Activated CD4-positive, alpha-beta T cell treated with anti-CD3 and anti-CD28 coated beads for 1 hour (primary cell): ENCODE results near the gene KAT2A.
A peak's percentile ranks its signal among the peaks of the same experiment; 100 is the strongest.

Source experiments
- DNase-seq: peaks from one replicate; pipeline ENCODE4 v3.0.0-alpha.2; 2020

The KAT2A gene

DNA sequence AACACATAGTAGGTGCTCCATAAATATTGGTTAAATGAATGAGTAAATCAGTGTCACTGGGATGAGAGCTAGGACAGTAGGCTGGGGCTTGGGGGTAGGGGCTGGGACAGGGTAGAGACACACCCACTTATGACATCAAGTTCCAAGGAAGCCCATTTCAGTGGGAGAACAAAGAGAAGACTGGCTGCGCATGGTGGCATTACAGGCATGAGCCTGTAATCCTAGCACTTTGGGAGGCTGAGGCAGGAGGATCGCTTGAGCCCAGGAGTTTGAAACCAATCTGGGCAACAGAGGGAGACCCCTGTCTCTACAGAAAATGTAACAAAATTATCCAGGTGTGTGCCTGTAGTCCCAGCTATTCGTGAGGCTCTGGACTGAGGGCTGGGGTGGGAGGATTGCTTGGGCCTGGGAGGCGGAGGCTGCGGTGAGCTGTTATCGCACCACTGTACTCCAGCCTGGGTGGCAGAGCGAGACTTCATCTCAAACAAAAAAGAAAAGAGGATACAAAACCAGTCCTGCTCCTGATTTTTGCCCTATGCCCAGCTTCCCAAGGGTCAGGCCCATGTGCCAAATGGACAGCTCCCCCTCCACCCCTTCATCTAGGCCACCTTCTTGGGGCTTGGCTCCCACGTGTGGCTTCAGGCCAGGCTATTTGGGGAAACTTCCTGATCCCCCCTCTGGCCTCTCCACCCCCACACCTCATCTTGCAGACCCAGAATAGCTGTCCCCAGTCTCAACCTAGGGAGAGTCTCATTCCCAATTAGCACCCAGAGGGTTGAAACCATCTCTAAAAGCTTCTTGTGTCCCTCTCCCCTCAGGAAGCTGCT is 30.0 kb downstream of the KAT2A start:
- DNase-seq: no peak

DNA sequence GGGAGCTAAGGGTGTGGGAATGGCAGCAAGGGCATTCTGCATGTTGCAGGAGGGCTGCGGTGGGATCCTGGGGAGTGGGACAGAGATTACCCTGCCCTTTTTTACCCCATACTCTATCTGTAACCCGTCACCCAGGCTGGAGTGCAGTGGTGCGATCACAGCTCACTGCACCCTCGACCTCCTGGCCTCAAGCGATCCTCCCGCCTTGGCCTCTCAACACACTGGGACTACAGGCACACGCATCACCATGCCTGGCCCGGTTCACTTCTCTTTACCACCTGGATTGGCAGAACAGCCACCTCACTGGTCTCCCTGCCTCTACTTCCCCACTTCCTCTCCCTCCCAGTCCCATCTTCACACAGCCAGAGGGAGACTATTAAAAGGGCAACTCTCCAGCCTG is 32.4 kb downstream of the KAT2A start:
- DNase-seq: no peak

- no peak for DNase-seq
Observed at GRCh38 chr17:42087736-42088705, 33.1 kb downstream of the KAT2A start.

DNA sequence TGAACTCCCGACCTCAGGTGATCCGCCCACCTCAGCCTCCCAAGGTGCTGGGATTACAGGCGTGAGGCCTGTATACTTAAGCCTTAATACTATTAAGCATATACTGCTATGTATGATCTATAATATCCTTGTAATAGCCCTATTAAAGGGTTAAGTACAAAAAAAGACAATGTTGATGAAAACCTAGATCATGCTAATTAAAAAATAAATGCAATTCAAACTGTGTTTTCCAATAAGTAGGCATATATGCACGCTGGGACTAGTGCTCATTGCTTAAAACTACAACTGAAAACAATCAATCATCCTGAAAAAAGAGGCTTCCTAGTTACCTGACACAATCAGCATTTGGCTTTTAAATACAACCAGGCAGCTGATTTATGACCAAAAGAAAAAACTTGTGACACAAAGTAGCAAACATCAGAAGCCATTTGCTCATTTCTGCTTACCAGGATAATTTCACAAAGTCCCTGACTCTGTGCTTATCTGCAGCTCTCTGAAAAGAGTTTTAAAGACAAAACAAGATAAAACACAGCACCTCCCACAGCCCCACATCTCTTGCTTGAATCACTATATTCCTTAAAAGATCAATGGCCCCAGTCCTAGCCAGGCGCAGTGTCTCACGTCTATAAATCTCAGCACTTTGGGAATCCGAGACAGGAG is 34.0 kb downstream of the KAT2A start:
- DNase-seq: no peak

DNA sequence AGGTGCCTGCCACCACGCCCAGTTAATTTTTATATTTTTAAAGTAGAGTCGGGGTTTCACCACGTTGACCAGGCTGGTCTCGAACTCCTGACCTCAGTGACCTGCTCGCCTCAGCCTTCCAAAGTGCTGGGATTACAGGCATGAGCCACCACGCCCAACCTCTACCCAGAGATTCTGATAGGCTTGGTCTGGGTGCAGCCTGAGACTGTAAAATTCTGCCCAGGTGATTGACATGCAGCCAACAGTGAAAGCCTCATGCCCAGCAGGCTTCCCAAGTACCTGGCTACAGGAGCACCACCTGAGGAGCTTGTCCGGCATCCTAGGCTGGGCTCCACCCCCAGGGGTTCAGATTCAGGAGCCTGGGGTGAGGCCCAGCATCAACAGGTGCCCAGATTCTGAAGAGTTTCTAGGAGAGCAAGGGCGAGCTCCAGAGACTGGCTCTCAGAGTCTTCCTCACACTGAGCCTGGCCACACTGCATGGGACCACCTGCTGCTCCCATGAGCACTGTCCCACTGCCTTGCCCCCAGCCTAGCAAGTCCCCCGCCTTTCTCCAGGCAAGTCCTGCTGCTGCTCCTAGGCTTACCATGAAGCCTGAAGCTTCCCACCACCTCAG is 39.5 kb downstream of the KAT2A start:
- no peak for DNase-seq

DNA sequence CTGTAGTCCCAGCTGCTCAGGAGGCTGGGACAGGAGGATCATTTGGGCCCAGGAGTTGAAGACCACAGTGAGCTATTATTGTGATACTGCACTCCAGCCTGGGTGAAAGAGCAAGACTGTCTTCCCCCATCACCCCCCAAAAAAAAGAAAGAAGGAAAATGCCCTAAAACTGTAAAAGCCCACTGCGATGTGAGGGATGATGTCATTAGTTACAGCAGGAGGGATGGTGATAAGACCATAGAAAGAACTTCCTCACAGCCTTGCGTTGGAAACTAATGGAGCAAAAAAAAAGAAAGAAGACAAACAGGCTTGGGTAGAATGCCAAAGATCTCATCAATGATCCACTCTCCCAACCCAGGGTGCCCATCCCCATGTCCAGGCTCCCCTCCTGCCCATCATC is 41.6 kb downstream of the KAT2A start:
- DNase-seq: no peak

DNA sequence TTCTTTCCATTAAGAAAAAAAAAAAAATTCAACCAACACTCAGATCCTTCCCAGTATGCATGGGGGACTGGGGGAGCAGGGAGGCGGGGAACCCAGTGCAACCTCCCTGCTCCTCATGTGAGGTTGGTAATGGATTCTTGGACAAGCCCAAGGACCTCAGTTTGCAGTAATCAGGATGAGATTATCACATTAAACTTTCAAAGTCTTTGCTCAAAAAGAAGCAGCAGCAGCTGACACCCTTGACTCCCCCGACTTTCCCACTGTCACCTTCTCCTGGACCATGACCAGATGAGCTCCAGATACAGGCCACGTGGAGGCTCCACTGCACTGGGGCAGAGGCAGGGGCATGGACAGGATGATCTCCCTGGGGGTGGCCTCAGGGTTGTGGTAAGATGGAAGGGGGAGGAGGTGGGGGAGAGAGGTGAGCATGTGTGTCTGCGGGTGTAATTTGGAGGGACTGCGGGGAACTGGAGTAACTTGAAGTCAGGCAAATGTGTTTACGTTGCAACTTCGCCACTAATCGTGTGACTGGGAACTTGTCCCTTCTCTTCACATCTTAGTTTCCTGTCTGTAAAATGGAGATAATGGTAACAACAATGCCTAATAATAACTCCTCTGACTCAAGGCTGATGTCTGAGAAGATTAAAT is 42.6 kb downstream of the KAT2A start:
- no peak for DNase-seq

DNA sequence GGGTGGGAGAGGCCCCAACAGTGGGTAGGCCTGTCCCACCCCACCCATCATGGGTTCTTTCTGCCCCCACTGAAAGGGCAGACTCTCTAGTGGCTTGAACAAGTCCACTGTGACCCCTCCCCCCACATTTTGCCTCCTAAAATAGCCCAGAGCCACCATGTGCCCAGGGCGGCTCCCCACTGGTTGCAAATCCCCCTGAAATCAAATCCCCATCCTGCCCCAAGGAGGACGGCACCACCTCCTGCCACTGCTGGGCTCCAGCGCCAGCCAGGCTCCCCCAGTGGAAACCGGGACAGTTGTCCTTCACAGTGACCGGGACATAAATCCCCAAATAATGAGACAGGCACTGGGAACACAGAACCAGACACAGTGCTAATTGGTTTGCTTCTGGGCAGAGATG is 43.4 kb downstream of the KAT2A start:
- DNase-seq: no peak

GRCh38 chr17:42076797-42077559 is 44.2 kb downstream of the KAT2A start:
- DNase-seq: no peak

DNA sequence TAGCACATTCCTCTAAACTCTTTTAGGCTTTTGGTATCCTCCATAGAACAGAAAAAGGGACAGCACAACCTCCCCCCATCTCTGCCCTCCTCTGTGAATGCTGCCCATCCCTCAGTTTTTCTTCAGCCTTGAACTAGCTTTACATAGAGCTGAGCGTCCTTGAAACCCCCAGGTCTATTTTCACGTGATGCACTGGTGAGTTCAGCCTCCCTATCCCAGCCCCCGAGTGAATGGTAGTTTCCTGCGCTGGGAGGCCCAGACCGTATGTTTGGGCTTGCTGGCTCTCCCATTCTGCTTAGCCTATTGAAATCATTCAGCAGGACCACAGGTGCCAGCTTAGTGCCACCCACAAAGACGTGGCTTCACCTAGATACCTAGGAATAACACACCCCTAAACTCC is 45.4 kb downstream of the KAT2A start:
- DNase-seq: no peak

DNA sequence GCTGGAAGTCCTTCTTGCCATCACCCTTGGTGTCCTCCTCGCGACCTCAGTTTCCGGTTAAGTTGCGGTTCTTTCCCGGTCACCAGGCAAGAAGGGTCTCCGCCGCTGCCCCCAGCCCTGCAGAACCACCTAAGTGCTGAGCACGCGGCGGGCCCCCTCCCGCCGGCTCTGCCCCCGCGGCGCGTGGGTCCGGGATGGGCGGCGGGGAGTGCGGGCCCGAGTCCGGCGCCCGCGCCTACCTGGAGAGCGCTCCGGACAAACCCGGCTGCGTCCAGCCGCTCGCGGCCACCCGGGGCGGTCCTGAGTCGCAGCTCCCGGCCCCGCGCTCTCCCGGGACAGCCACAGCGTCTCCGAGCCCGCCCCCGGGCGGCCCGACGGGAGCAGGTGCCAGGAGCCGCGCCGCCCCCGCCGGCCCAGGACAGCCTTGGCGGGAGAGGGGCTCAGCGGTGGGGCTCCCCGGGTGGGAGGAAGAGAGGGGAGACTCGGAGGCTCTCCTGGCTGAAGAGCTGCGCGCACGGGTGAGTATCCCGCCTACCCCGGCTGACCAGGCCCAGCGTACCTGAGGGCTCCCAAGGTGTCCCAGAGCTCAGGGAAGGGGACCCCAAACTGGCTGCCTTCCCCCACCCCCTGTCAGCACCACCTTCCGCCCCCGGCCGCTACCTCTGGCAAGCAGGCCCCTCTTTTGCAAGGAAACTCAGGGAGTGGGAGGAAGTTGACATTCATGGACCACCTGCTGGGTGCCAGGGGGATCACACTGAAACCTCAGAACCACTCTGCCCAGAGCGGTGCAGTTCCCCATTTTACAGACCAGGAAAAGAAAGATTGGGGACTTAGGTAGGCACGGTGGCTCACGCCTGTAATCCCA is 48.6 kb downstream of the KAT2A start:
- DNase-seq: no peak

GRCh38 chr17:42071810-42072209 is 49.4 kb downstream of the KAT2A start:
- DNase-seq: no peak

GRCh38 chr17:42068979-42069378 is 52.2 kb downstream of the KAT2A start:
- DNase-seq: no peak

- DNase-seq: peak; percentile 54
Observed at GRCh38 chr17:42067371-42068091, 53.6 kb downstream of the KAT2A start.

GRCh38 chr17:42065201-42065600 is 56.0 kb downstream of the KAT2A start:
- no peak for DNase-seq
